Kidney capillary endothelial cell (primary cell): ENCODE data around the gene FGGY.

ENCODE experiments used
- DNase-seq: peaks from one replicate; pipeline ENCODE4 v3.0.0-alpha.2; 2018; ENCODE audit warnings: low spot score

The FGGY gene

DNA sequence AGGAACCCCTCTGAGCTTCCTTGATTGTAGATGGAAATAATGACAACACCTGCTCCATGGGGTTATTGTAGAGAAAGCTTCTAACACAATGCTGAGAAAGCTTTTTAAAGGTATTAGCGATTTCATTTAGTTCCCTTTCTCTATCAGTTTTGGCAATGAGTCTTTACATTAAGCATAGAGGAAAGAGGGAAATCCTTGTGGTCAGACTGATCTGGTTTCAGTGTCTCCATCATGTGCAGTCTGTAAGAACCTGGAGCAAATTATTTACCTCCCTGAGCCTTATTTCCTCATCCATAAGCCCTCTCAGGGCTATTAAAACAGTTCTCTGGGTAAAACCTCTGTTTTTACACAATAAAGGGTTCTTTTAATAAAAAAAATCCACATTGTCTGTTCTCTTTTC is 87.5 kb downstream of the FGGY start:
- no peak for DNase-seq

DNA sequence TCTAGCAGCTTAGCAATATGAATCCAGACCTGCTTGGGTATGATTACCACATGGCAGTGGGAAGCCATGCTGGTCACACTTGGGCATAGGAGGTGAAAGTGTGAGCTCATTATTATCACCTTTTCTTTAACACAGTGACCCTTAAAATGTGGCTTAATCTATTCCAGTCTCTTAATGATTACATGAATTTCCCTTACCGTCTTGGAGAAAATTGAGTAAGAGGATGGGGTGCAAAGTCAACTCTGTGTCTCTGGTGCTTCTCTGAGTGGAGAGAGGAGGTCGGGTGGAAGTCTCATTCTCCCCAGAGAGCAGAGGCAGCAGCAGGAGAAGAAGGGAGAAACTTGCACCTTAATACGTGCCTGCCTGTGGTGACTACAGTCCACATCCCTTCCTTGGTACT is 91.3 kb downstream of the FGGY start:
- no peak for DNase-seq

DNA sequence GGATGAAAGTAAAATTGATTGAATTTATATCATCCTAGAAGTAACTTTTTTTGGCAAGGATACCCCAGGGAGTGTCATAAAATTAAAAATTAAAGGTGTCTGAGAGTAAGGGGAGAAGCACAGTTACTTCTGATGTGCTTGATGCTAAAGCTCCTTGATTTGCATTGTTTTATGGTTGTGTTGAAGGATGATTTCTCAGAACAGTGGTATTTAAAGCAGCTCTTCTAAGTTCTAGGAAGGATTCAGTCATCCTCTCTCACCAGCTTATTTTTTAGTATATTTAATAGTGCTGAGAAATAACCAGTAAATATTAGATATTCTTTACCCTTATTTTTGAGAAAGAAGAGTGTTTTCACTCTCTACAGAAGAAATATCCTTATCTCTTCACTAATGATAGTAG is 93.0 kb downstream of the FGGY start:
- DNase-seq, result no peak

DNA sequence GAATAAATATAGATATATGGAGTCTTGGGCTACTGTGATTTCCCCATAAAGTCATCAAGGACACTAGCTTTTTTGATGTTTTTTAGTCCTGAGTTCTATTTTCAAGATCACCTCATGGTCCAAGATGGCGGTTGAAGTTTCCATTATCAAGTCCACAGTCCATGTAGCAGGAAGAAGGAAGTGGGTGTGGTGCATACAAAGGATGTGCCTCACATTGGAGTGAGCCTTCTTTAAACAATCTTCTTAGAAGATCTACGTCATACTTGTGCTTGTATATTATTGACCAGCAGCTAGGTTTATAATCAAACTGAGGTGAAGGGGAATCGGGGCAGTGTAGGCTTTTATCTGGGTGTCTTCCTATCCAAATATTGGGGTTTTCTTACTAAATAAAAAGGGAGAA is 93.4 kb downstream of the FGGY start:
- peak; percentile 15 for DNase-seq

DNA sequence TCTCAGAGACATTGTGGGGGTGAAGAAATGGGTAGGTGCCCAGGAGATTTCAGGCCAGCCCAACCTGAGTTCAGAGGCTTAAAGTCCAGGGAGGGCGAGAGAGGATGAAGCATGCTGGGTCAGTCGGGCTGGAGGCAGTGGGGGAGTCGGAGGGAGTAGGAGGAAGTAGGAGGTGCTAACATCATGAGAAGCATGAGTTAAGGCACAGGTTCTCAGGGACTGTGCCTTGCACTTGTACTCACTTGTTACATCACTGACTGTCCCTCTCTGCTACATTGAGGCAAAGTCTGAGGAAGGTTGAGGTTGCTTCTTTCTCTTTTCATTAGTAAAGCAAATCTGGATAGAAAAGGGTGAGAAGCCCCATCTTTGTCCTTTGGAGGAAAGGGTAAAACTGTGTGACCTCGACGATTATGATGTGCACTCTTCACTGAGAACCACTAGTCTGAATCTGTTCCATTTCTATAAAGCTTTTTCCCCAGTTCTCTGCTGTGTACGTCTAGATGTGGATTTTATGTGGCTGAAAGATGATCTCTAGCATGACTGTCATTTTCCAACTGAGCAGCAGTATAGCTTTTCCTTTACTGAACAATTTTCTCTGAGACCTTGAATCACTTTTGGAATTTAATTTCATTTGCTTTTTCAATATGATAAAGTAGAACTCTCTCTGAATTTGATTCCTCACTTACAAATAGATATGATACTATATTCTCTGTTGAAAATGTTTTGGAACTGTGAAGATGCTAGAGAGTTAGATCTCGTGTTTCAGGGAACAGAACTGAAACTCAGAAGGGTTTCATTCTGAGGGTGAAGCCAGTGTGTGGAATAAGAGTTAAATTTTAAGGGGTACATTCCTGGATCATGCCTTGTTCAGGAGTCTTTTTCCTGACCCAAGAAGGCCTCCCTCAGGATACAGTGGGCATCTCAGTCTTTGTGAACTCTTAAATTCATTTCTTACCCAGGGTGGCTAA is 94.6 kb downstream of the FGGY start:
- no peak for DNase-seq

DNA sequence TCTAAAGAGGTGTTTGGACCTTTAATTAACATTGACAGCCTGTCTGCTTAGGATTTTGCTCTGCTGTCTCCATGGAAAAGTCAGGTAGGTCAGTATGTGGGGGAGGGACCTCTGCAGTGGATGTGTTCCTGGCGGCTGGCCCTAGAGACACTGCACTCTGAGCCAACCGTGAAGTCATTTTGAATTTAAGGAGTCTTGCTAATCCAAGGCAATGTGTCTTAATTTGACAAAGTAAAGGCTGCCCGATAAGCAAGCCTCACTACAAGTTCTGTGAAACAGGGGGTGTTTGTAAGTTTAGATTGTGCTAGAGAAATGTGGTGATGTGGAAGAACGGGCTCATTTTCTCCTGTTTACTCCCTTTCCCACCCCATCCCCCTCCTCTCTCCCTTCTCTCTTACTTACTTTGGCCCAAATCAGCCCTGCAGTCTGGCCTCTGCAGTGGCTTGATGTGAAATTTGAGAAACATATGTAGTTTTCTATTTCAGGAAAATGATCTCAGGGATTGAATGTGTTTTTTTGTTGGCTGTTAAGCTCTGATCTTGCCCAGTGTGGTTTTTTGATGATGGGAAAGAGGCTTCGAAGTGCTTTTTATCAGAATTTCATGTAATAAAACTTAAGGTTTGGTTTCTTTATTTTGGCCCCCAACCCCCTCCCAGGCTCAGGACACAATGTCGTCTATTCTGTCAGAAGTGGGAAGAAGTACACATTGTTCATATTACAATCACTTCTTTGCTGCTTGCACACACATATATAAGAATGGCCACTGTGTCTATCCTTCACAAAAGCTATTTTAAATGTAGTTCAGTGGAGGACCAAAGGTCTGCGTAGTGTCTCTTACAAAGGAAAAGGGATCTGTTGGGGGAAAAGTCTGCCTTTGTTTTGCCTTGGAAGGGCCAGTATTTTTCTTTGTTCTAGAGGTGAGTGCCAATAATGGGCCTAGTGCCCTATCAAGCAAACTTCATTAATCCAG is 96.6 kb downstream of the FGGY start:
- DNase-seq, result no peak

DNA sequence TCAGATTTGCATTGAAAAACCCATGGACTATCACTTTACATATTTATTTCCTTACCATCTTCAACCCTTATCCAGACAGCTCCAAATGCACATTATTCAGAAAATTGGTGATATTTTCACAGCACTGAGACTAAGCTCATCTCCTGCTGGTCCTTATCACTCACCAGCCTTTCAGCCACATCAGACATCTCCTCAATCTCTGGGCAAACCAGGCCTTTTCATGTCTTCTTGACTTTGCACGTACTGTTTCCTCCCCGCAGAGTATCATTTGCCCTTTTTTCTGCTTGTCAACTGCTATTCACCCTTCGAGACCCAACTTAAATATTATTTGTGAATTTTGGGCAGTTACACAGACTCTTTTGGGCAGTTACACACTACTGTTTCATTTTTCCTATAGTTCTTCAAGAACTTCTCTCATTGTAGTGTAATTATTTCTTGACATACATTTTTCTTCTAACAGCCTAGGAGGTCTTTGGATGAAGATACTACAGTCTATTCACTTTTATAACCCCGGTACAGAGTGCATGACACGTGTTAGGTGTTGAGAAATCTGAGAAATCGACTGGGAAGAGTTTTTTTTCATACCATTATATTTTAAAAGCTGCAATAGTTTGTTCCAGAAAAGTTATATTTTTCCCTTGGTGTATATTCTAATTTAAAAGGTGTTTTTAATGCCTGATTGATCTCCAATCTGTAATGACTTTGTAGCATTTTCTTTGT is 98.0 kb downstream of the FGGY start:
- no peak for DNase-seq

DNA sequence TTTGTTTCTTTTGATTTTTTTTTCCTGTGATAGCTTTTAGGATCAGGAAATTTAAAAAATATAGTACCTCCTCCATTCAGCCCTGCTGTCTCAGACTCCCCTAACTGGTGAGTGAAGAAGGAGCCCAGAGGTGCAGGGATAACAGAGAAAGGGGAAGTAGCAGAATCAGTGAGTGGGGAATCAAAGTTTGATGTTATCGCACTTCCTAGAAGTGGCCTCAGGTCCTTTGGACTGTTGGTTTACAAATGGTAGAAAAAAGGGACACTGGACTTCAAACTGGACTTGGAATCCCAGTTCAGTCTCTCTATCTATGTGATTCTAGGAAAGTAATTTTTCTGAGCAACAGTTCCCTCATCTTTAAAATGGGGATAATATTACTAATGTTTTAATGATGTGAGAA is 99.5 kb downstream of the FGGY start:
- no peak for DNase-seq

DNA sequence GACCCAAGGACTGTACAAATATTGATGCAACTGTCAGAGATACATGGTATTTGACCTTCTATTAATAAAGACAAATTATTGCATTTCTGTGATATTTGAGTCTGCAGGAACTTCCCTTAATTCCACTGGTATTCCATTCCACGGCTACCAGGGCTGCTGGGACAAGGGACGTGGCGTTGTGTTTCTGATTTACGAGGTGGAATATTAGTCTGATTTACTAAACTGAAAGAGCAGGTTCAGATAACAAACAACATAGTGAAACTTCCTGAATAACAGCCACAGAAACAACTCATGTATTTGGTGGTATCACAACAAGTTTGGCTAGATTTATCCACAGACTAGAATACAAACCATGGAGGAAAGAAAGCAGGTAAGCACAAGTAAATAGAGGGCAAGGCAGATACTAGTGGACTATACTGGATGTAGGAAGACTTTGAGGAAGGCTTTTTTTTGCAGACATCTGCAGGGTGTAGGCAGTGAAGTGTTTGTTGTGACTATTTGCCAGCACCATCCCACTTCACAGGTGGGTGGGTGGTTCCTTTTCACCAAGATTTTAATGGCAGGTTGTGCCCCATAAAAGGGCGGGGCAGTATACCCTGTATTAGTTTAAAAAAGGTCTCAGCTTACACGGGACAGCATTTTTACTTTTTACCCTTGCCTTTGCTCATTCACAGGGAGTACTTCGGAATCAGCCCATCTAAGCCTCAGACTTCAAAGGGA is 100.4 kb downstream of the FGGY start:
- no peak for DNase-seq

DNA sequence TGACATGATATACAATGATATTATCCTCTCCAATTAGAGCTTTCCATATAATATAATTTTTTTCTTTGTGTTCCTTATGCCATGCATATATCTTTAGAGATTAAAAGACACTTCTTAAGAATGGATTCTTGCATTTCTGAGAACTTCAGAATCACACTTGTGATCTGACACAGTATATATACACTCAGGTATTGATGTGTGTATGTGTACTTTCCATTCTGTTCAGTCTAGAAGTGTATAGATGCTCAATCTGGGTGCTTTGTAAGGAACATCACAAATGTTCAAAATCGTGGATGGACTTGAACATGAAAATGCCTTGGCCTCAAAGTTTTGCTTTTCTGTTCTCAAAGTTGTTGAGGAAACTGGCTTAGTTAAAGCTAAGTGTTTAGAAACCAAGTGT is 102.7 kb downstream of the FGGY start:
- no peak for DNase-seq

DNA sequence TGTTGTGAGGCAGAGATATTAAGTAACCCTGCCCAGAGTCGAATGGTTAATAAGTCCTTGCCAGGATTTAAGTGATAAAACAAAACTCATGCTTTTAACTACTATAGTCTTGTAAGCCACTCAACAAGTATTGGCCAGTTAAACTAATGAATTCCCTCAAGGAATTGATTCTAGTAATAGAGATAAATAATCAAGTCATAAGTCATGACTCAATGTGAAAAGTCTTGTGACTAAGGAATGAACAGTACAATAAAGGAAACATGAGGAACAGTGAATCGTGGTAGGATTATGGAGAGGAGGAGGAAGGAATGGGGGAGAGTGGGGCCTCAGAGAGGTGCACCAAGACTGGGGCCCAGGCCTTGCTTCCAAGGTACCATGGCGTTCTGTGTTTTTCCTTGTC is 104.7 kb downstream of the FGGY start:
- DNase-seq, result no peak

DNA sequence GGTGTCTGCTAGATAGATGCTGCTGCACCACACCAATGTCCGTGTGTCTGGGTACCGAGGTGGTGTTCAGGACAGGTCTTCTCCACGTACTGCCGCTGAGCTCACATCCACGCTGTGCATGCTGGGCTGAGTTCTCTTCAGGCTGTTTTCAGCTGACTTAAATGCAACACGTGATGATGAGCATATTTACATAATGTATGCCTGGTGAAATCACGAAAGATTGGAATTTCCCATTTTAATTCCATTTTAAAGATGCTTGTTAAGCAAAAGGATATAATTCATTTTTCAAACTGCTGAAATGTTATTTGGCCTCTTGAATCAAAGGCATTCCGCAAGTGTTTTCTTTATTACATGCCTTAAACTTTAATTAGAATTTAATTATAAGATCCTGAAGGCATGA is 107.9 kb downstream of the FGGY start:
- DNase-seq, result no peak

DNA sequence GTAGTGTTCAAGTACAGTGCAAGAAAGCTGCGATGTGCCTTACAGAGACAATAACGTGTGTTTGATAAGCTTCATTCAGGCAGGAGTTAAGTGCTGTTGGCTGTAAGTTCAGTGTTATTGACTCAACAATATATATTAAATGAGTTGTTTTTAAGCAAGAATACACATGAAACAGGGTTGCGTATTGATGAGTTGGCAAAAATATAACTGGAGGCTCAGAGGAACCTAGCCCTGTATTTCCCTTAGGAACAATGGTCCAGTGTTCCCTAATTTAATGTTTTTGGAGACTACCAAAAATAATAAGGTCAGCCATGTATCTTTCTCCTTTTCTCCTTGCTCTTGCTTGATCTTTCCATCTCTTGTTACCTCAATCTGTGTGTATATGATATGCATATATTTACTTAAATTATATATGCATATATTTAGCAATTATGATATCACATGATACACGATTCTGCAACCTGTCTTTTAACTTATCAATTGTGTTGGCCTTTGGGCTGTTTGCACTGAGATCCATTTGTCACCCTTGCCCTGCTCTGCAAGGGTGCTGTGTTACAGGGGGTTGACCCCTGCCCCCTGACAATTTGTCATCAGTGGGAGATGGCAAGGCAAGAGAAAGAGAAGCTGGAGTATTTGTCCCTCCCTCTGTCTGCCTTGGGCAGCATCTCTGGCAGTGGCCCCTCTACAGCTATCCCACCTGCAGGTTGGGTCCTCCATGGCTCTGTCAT is 109.7 kb downstream of the FGGY start:
- no peak for DNase-seq

DNA sequence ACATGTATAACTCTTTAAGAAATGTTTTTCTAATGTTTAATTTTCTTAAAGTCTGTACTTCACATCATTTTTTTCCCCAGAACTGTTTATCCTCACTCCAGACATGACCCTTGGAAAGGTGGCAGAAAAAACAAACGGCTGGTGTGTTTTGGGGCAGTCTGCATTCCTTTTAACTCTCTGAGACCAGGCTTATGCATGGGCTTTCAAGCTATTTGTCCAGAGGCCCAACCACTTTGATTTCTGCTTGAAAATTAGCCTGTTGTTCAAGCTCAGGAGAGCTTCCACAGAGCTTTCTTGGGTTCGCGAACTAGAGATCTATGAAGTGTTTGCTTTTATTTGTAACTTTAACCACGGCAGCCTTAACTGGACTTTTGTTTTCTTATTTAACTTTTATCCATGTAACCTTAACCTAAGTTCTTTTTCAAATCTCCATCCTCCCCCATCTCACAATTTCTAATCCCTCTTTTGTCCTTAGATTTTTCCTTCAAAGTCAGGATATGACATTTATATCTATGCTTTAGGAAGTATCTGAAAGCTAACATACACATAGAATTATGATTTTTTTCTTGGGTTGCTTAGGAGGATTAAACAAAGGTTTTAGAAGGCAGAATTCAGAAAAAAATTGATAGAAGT is 111.8 kb downstream of the FGGY start:
- DNase-seq, result no peak

DNA sequence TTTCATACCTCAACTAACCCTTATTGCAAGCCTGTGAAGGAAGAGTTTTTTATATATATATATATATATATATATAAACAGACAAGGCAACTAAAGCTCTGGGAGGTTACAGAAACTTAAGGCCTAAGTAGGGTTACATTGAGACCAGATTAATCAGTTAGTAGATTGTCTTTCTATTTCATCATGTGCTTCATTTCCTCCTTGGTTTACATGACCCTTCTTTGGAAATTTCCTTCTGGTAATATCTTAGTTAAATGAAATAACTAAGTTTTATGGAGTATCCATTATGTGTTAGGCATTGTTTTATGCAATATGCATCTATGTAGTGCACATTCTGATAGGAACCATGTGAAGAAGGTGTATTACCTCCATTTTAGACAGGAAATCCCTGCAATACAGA is 112.7 kb downstream of the FGGY start:
- DNase-seq, result no peak

DNA sequence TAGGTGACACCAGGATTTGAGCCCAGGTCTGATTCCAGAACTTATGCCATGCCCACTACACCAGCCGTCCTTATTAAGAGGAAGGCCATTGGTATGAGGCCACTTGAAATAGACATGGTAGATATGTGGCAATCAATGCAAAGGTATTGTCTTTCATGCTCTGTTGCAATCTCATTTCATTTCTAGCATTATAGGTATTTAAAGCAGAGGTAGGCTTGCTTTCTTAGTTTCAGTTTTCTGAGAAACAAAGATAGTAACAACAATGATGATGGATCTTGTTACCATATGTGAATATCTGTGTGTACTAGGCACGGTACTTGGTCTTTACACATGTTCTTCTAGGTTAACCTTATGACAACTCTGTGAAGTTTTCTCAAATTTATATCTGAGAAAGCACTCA is 113.1 kb downstream of the FGGY start:
- DNase-seq, result no peak

DNA sequence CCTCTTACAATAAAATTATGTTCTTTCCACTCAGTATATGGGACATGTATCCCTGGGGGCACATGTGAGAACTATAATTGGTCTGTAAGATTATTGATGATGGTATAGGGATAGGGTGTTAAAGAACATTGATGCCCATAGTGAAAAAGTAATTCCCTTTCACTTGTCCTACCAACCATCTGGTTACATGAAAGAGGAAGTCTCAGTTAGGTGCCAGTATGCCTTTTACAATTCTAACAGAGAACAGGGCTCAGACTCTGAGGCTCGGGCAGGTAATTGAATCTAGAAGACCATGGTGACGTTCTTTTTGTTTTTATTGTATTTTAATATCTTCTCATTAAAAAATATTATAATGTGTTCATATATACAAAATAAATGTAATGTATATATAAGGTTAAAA is 113.6 kb downstream of the FGGY start:
- no peak for DNase-seq

DNA sequence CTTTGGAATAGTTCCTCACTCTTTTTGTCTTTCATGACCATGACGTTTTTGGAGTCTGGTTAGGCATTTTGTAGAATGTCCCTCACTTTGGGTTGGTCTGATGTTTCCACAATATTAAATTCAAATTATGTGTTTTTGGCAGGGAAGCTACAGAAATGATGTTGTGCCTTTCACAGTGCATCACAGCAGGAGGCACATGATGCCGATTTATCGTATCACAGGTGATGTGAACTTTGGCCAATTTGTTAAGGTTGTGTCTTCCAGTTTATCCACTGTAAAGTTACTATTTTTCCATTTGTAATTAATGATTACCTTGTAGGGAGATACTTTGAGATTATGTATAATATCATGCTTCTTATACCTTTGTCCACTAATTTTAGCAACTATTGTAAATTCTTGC is 114.3 kb downstream of the FGGY start:
- no peak for DNase-seq

DNA sequence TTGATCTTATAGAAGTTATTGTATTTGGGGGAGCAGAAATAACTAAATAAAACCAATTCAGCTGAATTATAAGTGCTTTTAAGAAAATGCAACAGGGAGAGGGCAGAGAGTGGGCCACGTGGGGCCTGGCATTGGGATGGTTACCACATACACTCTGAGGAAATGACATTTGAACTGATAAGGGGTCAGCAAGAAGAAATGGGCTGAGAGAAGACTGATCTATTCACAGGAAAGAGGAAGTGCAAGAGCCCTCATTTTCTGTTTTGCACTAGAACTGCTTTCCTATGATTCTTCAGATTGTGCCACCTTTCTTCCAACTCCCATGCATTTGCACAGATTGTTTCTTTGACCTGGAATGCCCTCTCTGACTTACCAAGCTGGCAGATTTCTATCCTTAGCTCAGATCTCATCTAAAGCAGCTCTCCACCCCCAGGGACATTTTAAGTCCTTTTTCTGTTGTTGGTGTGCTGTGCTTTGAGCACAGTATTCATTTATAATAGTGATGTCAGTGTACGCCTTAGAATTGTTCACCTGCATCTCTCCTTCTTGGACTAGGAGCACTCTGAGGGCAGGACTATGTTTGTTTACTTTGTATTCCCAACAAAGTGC is 115.9 kb downstream of the FGGY start:
- DNase-seq, result no peak

DNA sequence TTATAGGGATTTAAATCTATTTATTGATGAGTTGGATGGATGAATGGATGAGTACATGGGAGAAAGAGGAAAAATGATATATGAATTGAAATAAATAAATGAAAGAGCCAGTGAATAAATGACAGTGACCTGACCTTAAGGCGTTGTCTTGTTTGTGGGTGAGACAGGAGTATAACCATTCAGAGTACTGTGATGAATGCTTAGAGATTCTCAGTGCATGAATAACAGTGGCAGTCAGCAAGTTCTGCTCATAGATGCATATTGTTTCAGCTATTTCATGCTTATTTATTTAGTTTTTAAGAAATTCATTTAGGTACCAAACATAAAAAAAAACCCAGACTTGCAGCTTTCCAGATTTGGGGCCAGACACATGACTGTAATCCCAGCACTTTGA is 116.4 kb downstream of the FGGY start:
- no peak for DNase-seq
